ENCODE measurements around the gene UNK.
"Not testable (repeated sequence)": the region's sequence is repeated elsewhere in the genome, so short reads cannot be mapped to it uniquely, and the experiment has no call there.

The UNK gene

DNA sequence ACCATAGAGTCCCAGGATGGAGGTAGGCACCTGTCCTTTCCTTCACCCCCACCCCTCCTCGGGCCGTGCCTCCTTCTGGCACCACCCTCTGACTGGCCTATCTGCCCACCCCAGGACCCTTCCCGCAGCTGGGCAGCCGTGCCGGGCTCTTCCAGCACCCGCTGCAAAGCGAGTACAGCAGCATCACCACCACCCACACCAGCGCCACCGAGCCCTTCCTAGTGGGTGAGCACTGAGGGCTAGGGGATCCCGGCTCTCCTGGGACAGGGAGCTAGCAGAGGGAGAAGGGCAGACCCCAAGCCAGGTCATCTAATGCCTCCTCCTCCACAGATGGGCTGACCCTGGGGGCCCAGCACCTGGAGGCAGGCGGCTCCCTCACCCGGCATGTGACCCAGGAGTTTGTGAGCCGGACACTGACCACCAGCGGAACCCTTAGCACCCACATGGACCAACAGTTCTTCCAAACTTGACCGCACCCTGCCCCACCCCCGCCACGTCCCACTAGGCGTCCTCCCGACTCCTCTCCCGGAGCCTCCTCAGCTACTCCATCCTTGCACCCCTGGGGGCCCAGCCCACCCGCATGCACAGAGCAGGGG lies 27.4 kb upstream of the UNK start:
- H3K4me1 ChIP-seq (ENCODE audit: control insufficient read depth, low read length) = peaks cover 21% of the 10 kb centered on the region
- no peaks in the 10 kb centered on the region for H3K79me2 ChIP-seq (ENCODE audit: control insufficient read depth, low read length)
- TF ChIP-seq EZH2phosphoT487 (IDR thresholded peaks at IDR 0.05; ENCODE audit: borderline replicate concordance, low read length) = no peak
- TF ChIP-seq CTCF (IDR thresholded peaks at IDR 0.05; ENCODE audit: low read depth, low read length, poor library complexity, severe bottlenecking) = no peak
- no peaks in the 10 kb centered on the region for H3K9me2 ChIP-seq (replicated peaks; ENCODE audit: control insufficient read depth, low read length)
- no peak overlapping the region for H3K4me2 ChIP-seq (ENCODE audit: low read length)
- no peak overlapping the region for H3K27ac ChIP-seq (ENCODE audit: low read depth, low read length)
- H3K9me3 ChIP-seq (ENCODE audit: control insufficient read depth, insufficient read depth, low read length) = no peaks in the 10 kb centered on the region
- H3K27me3 ChIP-seq (ENCODE audit: control insufficient read depth, low read length) = no peaks in the 10 kb centered on the region
- H4K20me1 ChIP-seq (ENCODE audit: control insufficient read depth, insufficient read depth, low read depth, low read length) = no peaks in the 10 kb centered on the region
- no peak overlapping the region for H3K4me3 ChIP-seq (ENCODE audit: low read length)
- no peaks in the 10 kb centered on the region for H3F3A ChIP-seq (ENCODE audit: control insufficient read depth, insufficient read depth)
- no peaks in the 10 kb centered on the region for H3K36me3 ChIP-seq (ENCODE audit: control insufficient read depth, low read length)

GRCh38 chr17:75758131-75758905 lies 26.3 kb upstream of the UNK start:
- H3K4me1 ChIP-seq (ENCODE audit: control insufficient read depth, low read length) = peaks cover 20% of the 10 kb centered on the region
- H3K9me2 ChIP-seq (replicated peaks; ENCODE audit: control insufficient read depth, low read length) = no peaks in the 10 kb centered on the region
- peaks cover 6% of the 10 kb centered on the region; the same call in 1 of the 2 replicates for H3K36me3 ChIP-seq (ENCODE audit: control insufficient read depth, low read length)
- H3F3A ChIP-seq (ENCODE audit: control insufficient read depth, insufficient read depth) = no peaks in the 10 kb centered on the region
- H3K79me2 ChIP-seq (ENCODE audit: control insufficient read depth, low read length) = peaks cover 1% of the 10 kb centered on the region; the same call in 1 of the 2 replicates
- no peak overlapping the region for H3K4me3 ChIP-seq (ENCODE audit: low read length)
- no peak overlapping the region for H3K27ac ChIP-seq (ENCODE audit: low read depth, low read length)
- H4K20me1 ChIP-seq (ENCODE audit: control insufficient read depth, insufficient read depth, low read depth, low read length) = no peaks in the 10 kb centered on the region
- H3K4me2 ChIP-seq (ENCODE audit: low read length) = no peak overlapping the region
- TF ChIP-seq CTCF (IDR thresholded peaks at IDR 0.05; ENCODE audit: low read depth, low read length, poor library complexity, severe bottlenecking) (peak; percentile 46), EZH2phosphoT487 (IDR thresholded peaks at IDR 0.05; ENCODE audit: borderline replicate concordance, low read length) (no peak)
- no peaks in the 10 kb centered on the region for H3K9me3 ChIP-seq (ENCODE audit: control insufficient read depth, insufficient read depth, low read length)
- H3K27me3 ChIP-seq (ENCODE audit: control insufficient read depth, low read length) = no peaks in the 10 kb centered on the region

DNA sequence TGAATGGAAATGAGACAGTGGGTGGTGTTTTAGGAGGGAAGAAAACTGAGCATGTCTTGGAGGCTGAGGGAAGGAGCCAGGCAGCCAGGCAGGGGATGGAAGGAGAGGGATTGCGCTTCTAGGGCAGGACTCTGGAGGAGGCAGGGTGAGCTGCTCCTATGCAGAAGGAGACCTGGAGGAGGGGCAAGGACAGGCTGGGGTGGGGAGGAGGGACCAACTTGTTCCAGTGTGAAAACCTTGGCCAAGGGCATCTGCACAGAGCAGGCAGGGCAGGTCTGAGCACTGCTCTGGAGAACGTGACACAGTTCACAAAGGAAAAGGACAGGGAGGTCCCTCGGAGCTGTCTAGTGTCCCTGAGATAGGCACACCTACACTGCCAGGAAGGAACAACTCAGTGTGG lies 25.1 kb upstream of the UNK start:
- Histone ChIP-seq H3K4me1 (ENCODE audit: control insufficient read depth, low read length) (peaks cover 20% of the 10 kb centered on the region), H3K36me3 (ENCODE audit: control insufficient read depth, low read length) (peaks cover 6% of the 10 kb centered on the region; the same call in 1 of the 2 replicates), H3K27me3 (ENCODE audit: control insufficient read depth, low read length) (no peaks in the 10 kb centered on the region), H3F3A (ENCODE audit: control insufficient read depth, insufficient read depth) (no peaks in the 10 kb centered on the region), H3K4me3 (ENCODE audit: low read length) (no peak overlapping the region), H3K9me2 (replicated peaks; ENCODE audit: control insufficient read depth, low read length) (no peaks in the 10 kb centered on the region), H3K9me3 (ENCODE audit: control insufficient read depth, insufficient read depth, low read length) (no peaks in the 10 kb centered on the region), H3K4me2 (ENCODE audit: low read length) (no peak overlapping the region), H3K27ac (ENCODE audit: low read depth, low read length) (no peak overlapping the region), H4K20me1 (ENCODE audit: control insufficient read depth, insufficient read depth, low read depth, low read length) (no peaks in the 10 kb centered on the region), H3K79me2 (ENCODE audit: control insufficient read depth, low read length) (peaks cover 10% of the 10 kb centered on the region)
- no peak for TF ChIP-seq EZH2phosphoT487 (IDR thresholded peaks at IDR 0.05; ENCODE audit: borderline replicate concordance, low read length)
- TF ChIP-seq CTCF (IDR thresholded peaks at IDR 0.05; ENCODE audit: low read depth, low read length, poor library complexity, severe bottlenecking) = no peak

- not testable (repeated sequence) for H3K9me2 ChIP-seq (replicated peaks; ENCODE audit: control insufficient read depth, low read length); H3K79me2 ChIP-seq (ENCODE audit: control insufficient read depth, low read length); H3F3A ChIP-seq (ENCODE audit: control insufficient read depth, insufficient read depth); H3K27ac ChIP-seq (ENCODE audit: low read depth, low read length); H3K9me3 ChIP-seq (ENCODE audit: control insufficient read depth, insufficient read depth, low read length); H4K20me1 ChIP-seq (ENCODE audit: control insufficient read depth, insufficient read depth, low read depth, low read length); H3K36me3 ChIP-seq (ENCODE audit: control insufficient read depth, low read length); H3K4me3 ChIP-seq (ENCODE audit: low read length); H3K27me3 ChIP-seq (ENCODE audit: control insufficient read depth, low read length); H3K4me2 ChIP-seq (ENCODE audit: low read length)
- peaks cover 19% of the 10 kb centered on the region for H3K4me1 ChIP-seq (ENCODE audit: control insufficient read depth, low read length)
These were observed 24.5 kb upstream of the UNK start for GRCh38 chr17:75759978-75760640.

All from DOHH2 (cell line).